Measurements from ENCODE around the gene SFXN2. TPM values are rescaled to one million over a fixed set of nuclear protein-coding genes. Genes with fewer than 3 reads are reported as not detected.
"Not testable (repeated sequence)": the region's sequence is repeated elsewhere in the genome, so short reads cannot be mapped to it uniquely, and the experiment has no call there.

SFXN2 gene
- total RNA-seq, 1 donor from 2014 or later: 1.6 TPM

GRCh38 chr10:102732661-102733060 is 18.2 kb downstream of the SFXN2 start:
- Histone ChIP-seq H3K36me3 (peaks cover 16% of the 10 kb centered on the region), H3K4me3 (no peak overlapping the region), H3K27ac (replicated peaks) (no peak overlapping the region), H3K4me1 (peaks cover 10% of the 10 kb centered on the region), H3K9me3 (replicated peaks) (no peaks in the 10 kb centered on the region), H3K27me3 (ENCODE audit: low read depth) (no peaks in the 10 kb centered on the region)
- intact Hi-C loops (cut with micrococcal nuclease): no loop called here
- TF ChIP-seq CTCF (IDR thresholded peaks at IDR 0.05; ENCODE audit: borderline replicate concordance): no peak
- no peak for DNase-seq

GRCh38 chr10:102735065-102735562 is 20.7 kb downstream of the SFXN2 start:
- Histone ChIP-seq H3K4me3 (no peak overlapping the region), H3K27me3 (ENCODE audit: low read depth) (no peaks in the 10 kb centered on the region), H3K4me1 (peaks cover 15% of the 10 kb centered on the region), H3K27ac (replicated peaks) (no peak overlapping the region), H3K9me3 (replicated peaks) (no peaks in the 10 kb centered on the region), H3K36me3 (peaks cover 16% of the 10 kb centered on the region)
- DNase-seq: no peak
- intact Hi-C loops (cut with micrococcal nuclease): no loop called here
- no peak for TF ChIP-seq CTCF (IDR thresholded peaks at IDR 0.05; ENCODE audit: borderline replicate concordance)

- H3K36me3 ChIP-seq: peaks cover 5% of the 10 kb centered on the region
- no peak for TF ChIP-seq CTCF (IDR thresholded peaks at IDR 0.05; ENCODE audit: borderline replicate concordance)
- intact Hi-C loops (cut with micrococcal nuclease): no loop called here
- H3K4me1 ChIP-seq: peaks cover 21% of the 10 kb centered on the region
- no peaks in the 10 kb centered on the region for H3K9me3 ChIP-seq (replicated peaks)
- no peak overlapping the region for H3K4me3 ChIP-seq
- peak overlapping the region; percentile 47 for H3K27ac ChIP-seq (replicated peaks)
- H3K27me3 ChIP-seq (ENCODE audit: low read depth): no peaks in the 10 kb centered on the region
- DNase-seq: no peak
Observed at GRCh38 chr10:102738692-102739121, 24.3 kb downstream of the SFXN2 start.

GRCh38 chr10:102740229-102740628 is 25.8 kb downstream of the SFXN2 start:
- Histone ChIP-seq H3K27me3 (ENCODE audit: low read depth) (no peaks in the 10 kb centered on the region), H3K9me3 (replicated peaks) (no peaks in the 10 kb centered on the region), H3K27ac (replicated peaks) (no peak overlapping the region), H3K4me3 (no peak overlapping the region), H3K36me3 (no peaks in the 10 kb centered on the region), H3K4me1 (peaks cover 35% of the 10 kb centered on the region)
- no peak for DNase-seq
- no peak for TF ChIP-seq CTCF (IDR thresholded peaks at IDR 0.05; ENCODE audit: borderline replicate concordance)
- intact Hi-C loops (cut with micrococcal nuclease): no loop called here

- no peak for DNase-seq
- Histone ChIP-seq H3K27me3 (ENCODE audit: low read depth) (no peaks in the 10 kb centered on the region), H3K36me3 (no peaks in the 10 kb centered on the region), H3K27ac (replicated peaks) (no peak overlapping the region), H3K4me3 (no peak overlapping the region), H3K4me1 (peaks cover 49% of the 10 kb centered on the region), H3K9me3 (replicated peaks) (no peaks in the 10 kb centered on the region)
- no peak for TF ChIP-seq CTCF (IDR thresholded peaks at IDR 0.05; ENCODE audit: borderline replicate concordance)
- intact Hi-C loops (cut with micrococcal nuclease): no loop called here
Observed at GRCh38 chr10:102741726-102742237, 27.3 kb downstream of the SFXN2 start.

GRCh38 chr10:102742313-102742712 is 27.9 kb downstream of the SFXN2 start:
- H3K9me3 ChIP-seq (replicated peaks); H3K4me3 ChIP-seq; H3K36me3 ChIP-seq; H3K27ac ChIP-seq (replicated peaks); H3K27me3 ChIP-seq (ENCODE audit: low read depth); intact Hi-C loops (cut with micrococcal nuclease); DNase-seq: not testable (repeated sequence)
- H3K4me1 ChIP-seq: peaks cover 49% of the 10 kb centered on the region

Measured in left ventricle myocardium inferior (tissue), 1 donor.